ENCODE measurements around the gene RANBP3.
"Not testable (repeated sequence)": the region's sequence is repeated elsewhere in the genome, so short reads cannot be mapped to it uniquely, and the experiment has no call there.

Gene RANBP3

DNA sequence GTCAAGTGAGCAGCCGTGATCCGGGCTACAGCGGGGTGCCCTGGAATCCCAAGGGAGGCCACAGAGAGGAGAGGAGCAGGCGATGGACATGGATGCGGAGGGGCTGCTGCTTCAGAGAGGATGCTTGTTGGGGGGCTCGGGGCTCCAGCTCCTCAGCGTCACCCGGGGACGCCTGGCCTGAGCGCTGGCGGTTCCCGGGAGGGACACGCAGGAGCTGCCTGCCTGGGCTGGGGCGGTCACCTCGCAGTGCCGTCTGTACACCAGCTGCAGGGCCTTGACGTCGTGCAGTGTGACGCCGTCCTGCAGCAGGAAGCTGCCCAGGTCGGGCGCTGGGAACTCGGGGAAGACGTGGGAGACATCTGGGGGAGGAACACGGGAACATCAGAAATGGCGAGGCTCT lies 29.9 kb upstream of the RANBP3 start:
- Histone ChIP-seq H3K4me3 (ENCODE audit: low read depth in 1 of 2, low read length in 2 of 2) (no peak overlapping the region), H3K4me1 (ENCODE audit: insufficient read depth, low read length) (no peaks in the 10 kb centered on the region)

GRCh38 chr19:6006896-6007295 lies 29.0 kb upstream of the RANBP3 start:
- H3K4me2 ChIP-seq (ENCODE audit: insufficient read depth, low read length) = no peak overlapping the region
- no peak for ATAC-seq (ENCODE audit: insufficient read depth, low read depth)
- H3K4me3 ChIP-seq (ENCODE audit: low read depth in 1 of 2, low read length in 2 of 2) = no peak overlapping the region
- H3K79me2 ChIP-seq (ENCODE audit: insufficient read depth, low read length) = no peaks in the 10 kb centered on the region
- no peak overlapping the region for H3K27ac ChIP-seq (ENCODE audit: low read length)
- H2AFZ ChIP-seq (ENCODE audit: low read depth, low read length) = no peak overlapping the region
- no peaks in the 10 kb centered on the region for H3K9me3 ChIP-seq (ENCODE audit: insufficient read depth, low read length, severe bottlenecking)
- no peaks in the 10 kb centered on the region for H3K27me3 ChIP-seq (ENCODE audit: insufficient read depth, low read length, poor library complexity)
- no peak for DNase-seq
- TF ChIP-seq, protein P1, sequence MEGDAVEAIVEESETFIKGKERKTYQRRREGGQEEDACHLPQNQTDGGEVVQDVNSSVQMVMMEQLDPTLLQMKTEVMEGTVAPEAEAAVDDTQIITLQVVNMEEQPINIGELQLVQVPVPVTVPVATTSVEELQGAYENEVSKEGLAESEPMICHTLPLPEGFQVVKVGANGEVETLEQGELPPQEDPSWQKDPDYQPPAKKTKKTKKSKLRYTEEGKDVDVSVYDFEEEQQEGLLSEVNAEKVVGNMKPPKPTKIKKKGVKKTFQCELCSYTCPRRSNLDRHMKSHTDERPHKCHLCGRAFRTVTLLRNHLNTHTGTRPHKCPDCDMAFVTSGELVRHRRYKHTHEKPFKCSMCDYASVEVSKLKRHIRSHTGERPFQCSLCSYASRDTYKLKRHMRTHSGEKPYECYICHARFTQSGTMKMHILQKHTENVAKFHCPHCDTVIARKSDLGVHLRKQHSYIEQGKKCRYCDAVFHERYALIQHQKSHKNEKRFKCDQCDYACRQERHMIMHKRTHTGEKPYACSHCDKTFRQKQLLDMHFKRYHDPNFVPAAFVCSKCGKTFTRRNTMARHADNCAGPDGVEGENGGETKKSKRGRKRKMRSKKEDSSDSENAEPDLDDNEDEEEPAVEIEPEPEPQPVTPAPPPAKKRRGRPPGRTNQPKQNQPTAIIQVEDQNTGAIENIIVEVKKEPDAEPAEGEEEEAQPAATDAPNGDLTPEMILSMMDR (IDR thresholded peaks at IDR 0.05; ENCODE audit: borderline replicate concordance, extremely low read depth, low read length, poor library complexity, severe bottlenecking) = no peak
- TF ChIP-seq EZH2 (IDR thresholded peaks at IDR 0.05; ENCODE audit: borderline replicate concordance, low read depth, low read length, severe bottlenecking) = no peak
- H4K20me1 ChIP-seq (ENCODE audit: insufficient read depth, low read length) = no peaks in the 10 kb centered on the region
- no peak overlapping the region for H3K9ac ChIP-seq (ENCODE audit: low read depth, low read length)
- H3K36me3 ChIP-seq (ENCODE audit: insufficient read depth, low read length) = no peaks in the 10 kb centered on the region; the same call in 1 of the 2 replicates
- H3K4me1 ChIP-seq (ENCODE audit: insufficient read depth, low read length) = no peaks in the 10 kb centered on the region

More for the DNA sequence above, 29.9 kb upstream of the RANBP3 start:
- TF ChIP-seq EZH2 (IDR thresholded peaks at IDR 0.05; ENCODE audit: borderline replicate concordance, low read depth, low read length, severe bottlenecking) = no peak
- TF ChIP-seq, protein P1 (IDR thresholded peaks at IDR 0.05; ENCODE audit: borderline replicate concordance, extremely low read depth, low read length, poor library complexity, severe bottlenecking) = no peak
- no peak overlapping the region for H3K27ac ChIP-seq (ENCODE audit: low read length)
- no peaks in the 10 kb centered on the region for H3K79me2 ChIP-seq (ENCODE audit: insufficient read depth, low read length)
- no peak overlapping the region for H2AFZ ChIP-seq (ENCODE audit: low read depth, low read length)
- no peak overlapping the region for H3K4me2 ChIP-seq (ENCODE audit: insufficient read depth, low read length)
- no peaks in the 10 kb centered on the region for H3K9me3 ChIP-seq (ENCODE audit: insufficient read depth, low read length, severe bottlenecking)
- H3K36me3 ChIP-seq (ENCODE audit: insufficient read depth, low read length) = no peaks in the 10 kb centered on the region
- no peaks in the 10 kb centered on the region for H3K27me3 ChIP-seq (ENCODE audit: insufficient read depth, low read length, poor library complexity)
- DNase-seq (no peak), ATAC-seq (ENCODE audit: insufficient read depth, low read depth) (no peak)
- no peak overlapping the region for H3K9ac ChIP-seq (ENCODE audit: low read depth, low read length)
- H4K20me1 ChIP-seq (ENCODE audit: insufficient read depth, low read length) = no peaks in the 10 kb centered on the region

- H3K4me3 ChIP-seq (ENCODE audit: low read depth in 1 of 2, low read length in 2 of 2); H3K79me2 ChIP-seq (ENCODE audit: insufficient read depth, low read length); H3K27ac ChIP-seq (ENCODE audit: low read length); H3K27me3 ChIP-seq (ENCODE audit: insufficient read depth, low read length, poor library complexity); H3K36me3 ChIP-seq (ENCODE audit: insufficient read depth, low read length); DNase-seq; H3K4me1 ChIP-seq (ENCODE audit: insufficient read depth, low read length); H3K9ac ChIP-seq (ENCODE audit: low read depth, low read length); H3K4me2 ChIP-seq (ENCODE audit: insufficient read depth, low read length); ATAC-seq (ENCODE audit: insufficient read depth, low read depth); H3K9me3 ChIP-seq (ENCODE audit: insufficient read depth, low read length, severe bottlenecking); H2AFZ ChIP-seq (ENCODE audit: low read depth, low read length); H4K20me1 ChIP-seq (ENCODE audit: insufficient read depth, low read length): not testable (repeated sequence)
These were observed 28.1 kb upstream of the RANBP3 start for GRCh38 chr19:6006070-6006446.

DNA sequence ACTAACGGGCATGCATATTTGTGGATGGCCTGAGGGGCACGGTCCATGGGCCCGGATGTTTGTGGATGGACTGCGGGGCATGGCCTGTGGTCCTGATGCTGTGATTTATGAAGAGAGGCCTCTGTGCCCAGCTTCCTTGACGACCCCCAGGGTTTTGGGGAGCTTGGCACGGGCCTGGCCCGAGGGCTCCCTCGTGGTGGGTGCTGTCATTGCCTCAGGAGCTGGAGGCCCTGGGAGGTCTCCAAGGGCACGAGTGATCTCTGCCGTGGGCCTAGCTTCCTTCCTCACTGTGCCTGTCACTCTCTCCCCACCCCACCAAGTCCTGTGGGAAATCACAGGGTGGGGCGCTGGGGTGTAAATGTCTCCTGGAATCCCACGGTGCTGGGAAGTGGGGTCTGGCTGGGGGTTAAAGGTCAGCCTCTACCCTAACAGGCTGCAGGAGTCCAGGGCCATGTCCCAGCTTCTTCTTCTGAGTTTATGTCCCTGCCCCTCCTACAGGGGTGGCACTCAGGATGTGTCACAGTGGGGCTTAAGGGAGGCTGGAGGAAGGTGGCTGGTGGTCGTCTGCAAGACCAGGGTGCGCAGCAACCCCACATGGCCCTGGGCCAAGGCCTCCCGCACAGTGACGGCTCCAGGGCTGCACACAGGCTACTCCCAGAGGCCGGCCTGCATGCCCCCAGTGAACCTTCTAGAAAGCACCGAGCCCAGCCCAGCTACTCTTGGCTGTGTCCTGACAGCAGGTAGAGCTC lies 27.6 kb upstream of the RANBP3 start:
- Histone ChIP-seq H3K79me2 (ENCODE audit: insufficient read depth, low read length) (no peaks in the 10 kb centered on the region), H3K4me3 (ENCODE audit: low read depth in 1 of 2, low read length in 2 of 2) (no peak overlapping the region), H3K36me3 (ENCODE audit: insufficient read depth, low read length) (peaks cover 10% of the 10 kb centered on the region; the same call in 1 of the 2 replicates), H4K20me1 (ENCODE audit: insufficient read depth, low read length) (no peaks in the 10 kb centered on the region), H3K4me2 (ENCODE audit: insufficient read depth, low read length) (no peak overlapping the region), H3K27me3 (ENCODE audit: insufficient read depth, low read length, poor library complexity) (no peaks in the 10 kb centered on the region), H3K9ac (ENCODE audit: low read depth, low read length) (no peak overlapping the region), H3K9me3 (ENCODE audit: insufficient read depth, low read length, severe bottlenecking) (no peaks in the 10 kb centered on the region), H3K4me1 (ENCODE audit: insufficient read depth, low read length) (no peaks in the 10 kb centered on the region), H3K27ac (ENCODE audit: low read length) (no peak overlapping the region), H2AFZ (ENCODE audit: low read depth, low read length) (no peak overlapping the region)
- TF ChIP-seq EZH2 (IDR thresholded peaks at IDR 0.05; ENCODE audit: borderline replicate concordance, low read depth, low read length, severe bottlenecking) = no peak
- TF ChIP-seq, protein P1 (IDR thresholded peaks at IDR 0.05; ENCODE audit: borderline replicate concordance, extremely low read depth, low read length, poor library complexity, severe bottlenecking) = no peak
- DNase-seq (no peak), ATAC-seq (ENCODE audit: insufficient read depth, low read depth) (no peak)
